ENCODE data around the gene LYL1.

Gene LYL1

GRCh38 chr19:13068085-13068846 lies 34.4 kb downstream of the LYL1 start:
- no peak for TF ChIP-seq CTCF (IDR thresholded peaks at IDR 0.05; ENCODE audit: insufficient read depth, low read depth, low read length, missing control alignments)
- no peak for DNase-seq (ENCODE audit: low read depth)
- H3K4me3 ChIP-seq (ENCODE audit: low read length), result no peak overlapping the region

GRCh38 chr19:13066933-13067807 lies 35.5 kb downstream of the LYL1 start:
- no peak overlapping the region for H3K4me3 ChIP-seq (ENCODE audit: low read length)
- no peak for TF ChIP-seq CTCF (IDR thresholded peaks at IDR 0.05; ENCODE audit: insufficient read depth, low read depth, low read length, missing control alignments)
- DNase-seq (ENCODE audit: low read depth), result no peak

DNA sequence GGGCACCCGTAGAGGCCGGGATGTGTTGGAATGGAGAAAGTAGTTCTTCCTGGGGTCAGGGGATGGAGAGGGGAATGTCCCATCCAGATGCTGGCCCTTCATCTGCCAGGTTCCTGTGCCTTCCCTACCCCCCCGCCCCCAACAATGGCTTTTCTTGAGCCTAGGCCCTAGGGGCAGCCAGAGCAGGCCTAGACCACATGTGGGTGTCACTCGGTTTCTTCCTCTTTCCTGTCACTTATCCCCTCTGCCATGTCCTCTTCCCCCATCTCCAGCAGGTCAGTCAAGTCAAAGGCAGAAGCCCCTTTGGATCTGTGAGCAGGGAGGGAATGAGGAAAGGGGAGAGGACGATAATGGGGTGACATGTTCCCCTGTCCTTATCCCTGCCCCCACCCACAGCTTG lies 36.4 kb downstream of the LYL1 start:
- no peak for DNase-seq (ENCODE audit: low read depth)

DNA sequence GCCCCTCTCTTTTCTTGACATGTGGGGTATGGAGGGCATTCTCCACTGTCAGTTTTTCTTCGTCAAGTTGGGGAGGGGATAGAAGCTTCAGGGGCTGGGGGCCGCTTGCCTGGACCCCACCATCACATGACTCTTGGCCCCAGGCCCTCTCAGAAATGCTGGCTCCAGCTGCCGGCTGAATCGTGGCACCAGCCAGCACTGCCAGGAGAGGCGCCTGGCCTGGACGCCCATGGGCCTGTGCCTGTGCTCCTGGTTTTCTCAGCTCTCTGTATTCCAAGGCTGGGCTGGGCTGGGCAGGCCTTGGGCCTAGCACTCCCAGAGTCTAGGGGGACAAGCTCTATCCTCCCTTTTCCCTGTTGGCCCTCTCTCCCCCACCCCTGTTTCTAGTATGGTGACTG lies 38.6 kb downstream of the LYL1 start:
- no peak for DNase-seq (ENCODE audit: low read depth)
- no peak for TF ChIP-seq CTCF (IDR thresholded peaks at IDR 0.05; ENCODE audit: insufficient read depth, low read depth, low read length, missing control alignments)
- no peak overlapping the region for H3K4me3 ChIP-seq (ENCODE audit: low read length)

More for the DNA sequence above, 36.4 kb downstream of the LYL1 start:
- TF ChIP-seq CTCF (IDR thresholded peaks at IDR 0.05; ENCODE audit: insufficient read depth, low read depth, low read length, missing control alignments), result no peak
- H3K4me3 ChIP-seq (ENCODE audit: low read length), result no peak overlapping the region

DNA sequence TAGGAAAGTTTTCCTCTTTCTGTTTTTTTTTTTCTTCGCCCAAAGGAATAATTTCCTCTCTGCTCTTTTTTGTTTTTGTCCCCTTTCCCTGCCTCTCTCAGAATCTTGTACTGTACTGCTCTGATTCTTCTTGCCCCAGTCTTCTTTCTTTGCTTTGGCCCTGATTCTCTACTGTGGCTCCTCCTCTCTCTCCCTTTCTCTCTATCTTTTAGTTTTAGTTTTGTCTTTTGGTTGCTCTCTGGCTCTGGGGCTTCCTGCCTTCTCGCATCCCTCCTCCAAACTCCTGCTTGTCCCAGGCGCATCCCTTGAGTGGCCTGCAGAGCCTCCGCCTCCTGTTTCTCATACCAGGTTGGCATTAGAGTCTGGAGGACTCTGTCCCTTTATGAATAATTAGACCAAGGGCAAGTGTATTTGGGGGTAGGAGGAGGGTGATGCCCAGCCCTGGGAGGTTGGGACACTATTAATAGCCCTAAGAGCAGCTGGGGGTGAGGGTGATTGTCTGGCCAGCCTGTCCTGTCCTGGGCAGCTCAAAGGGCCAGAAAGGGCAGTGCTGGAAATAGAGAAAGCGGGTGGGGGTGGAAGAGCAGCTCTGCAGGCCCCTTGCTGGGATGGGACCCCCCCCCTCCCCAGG lies 39.1 kb downstream of the LYL1 start:
- DNase-seq (ENCODE audit: low read depth), result no peak
- no peak overlapping the region for H3K4me3 ChIP-seq (ENCODE audit: low read length)
- TF ChIP-seq CTCF (IDR thresholded peaks at IDR 0.05; ENCODE audit: insufficient read depth, low read depth, low read length, missing control alignments), result no peak

GRCh38 chr19:13062317-13062716 lies 40.3 kb downstream of the LYL1 start:
- no peak overlapping the region for H3K4me3 ChIP-seq (ENCODE audit: low read length)
- TF ChIP-seq CTCF (IDR thresholded peaks at IDR 0.05; ENCODE audit: insufficient read depth, low read depth, low read length, missing control alignments), result no peak
- DNase-seq (ENCODE audit: low read depth), result no peak

All from epithelial cell of esophagus (primary cell).